Osteocyte (in vitro differentiated cells): ENCODE measurements around the gene ASXL1. TPM values are rescaled to one million over a fixed set of nuclear protein-coding genes. Genes with fewer than 3 reads are reported as not detected.

Source experiments
- DNase-seq: peaks from one replicate; pipeline ENCODE4 v3.0.0; 2021; ENCODE audit warnings: mixed read lengths; ENCODE audit not compliant: unreplicated experiment; ENCODE audit errors: extremely low spot score
- H3K27ac Mint-ChIP-seq: one replicate; pipeline ENCODE4 v1.8.0; 2021; ENCODE audit warnings: mild to moderate bottlenecking, mixed read lengths; ENCODE audit not compliant: unreplicated experiment
- H3K27me3 Mint-ChIP-seq: one replicate; pipeline ENCODE4 v1.8.0; 2021; ENCODE audit warnings: mixed read lengths; ENCODE audit not compliant: unreplicated experiment
- H3K36me3 Mint-ChIP-seq: one replicate; pipeline ENCODE4 v1.8.0; 2021; ENCODE audit warnings: mixed read lengths; ENCODE audit not compliant: unreplicated experiment
- H3K4me1 Mint-ChIP-seq: one replicate; pipeline ENCODE4 v1.8.0; 2021; ENCODE audit warnings: mixed read lengths; ENCODE audit not compliant: unreplicated experiment
- H3K4me3 Mint-ChIP-seq: one replicate; pipeline ENCODE4 v1.8.0; 2021; ENCODE audit warnings: mild to moderate bottlenecking, moderate library complexity, mixed read lengths; ENCODE audit not compliant: unreplicated experiment
- H3K9me3 Mint-ChIP-seq: one replicate; pipeline ENCODE4 v1.8.0; 2021; ENCODE audit warnings: mixed read lengths; ENCODE audit not compliant: unreplicated experiment
- CTCF ChIP-seq: fragments of 200-600 bp; sonication (generic); IDR thresholded peaks from 2 replicates; pipeline ENCODE4 v1.5.0; 2021; ENCODE audit warnings: antibody characterized with exemption, mild to moderate bottlenecking, moderate library complexity
- total RNA-seq: library from RNA; stranded (reverse); gene quantifications from 2 replicates; pipeline ENCODE4 v1.2.1, GENCODE V29; 2021

ASXL1 gene
- total RNA-seq, 1 donor from 2014 or later: 76.8 TPM

- Mint-ChIP-seq H3K36me3 (peaks cover 64% of the 10 kb centered on the region), H3K27ac (no peak overlapping the region), H3K4me1 (no peaks in the 10 kb centered on the region), H3K4me3 (no peak overlapping the region), H3K9me3 (no peaks in the 10 kb centered on the region), H3K27me3 (no peaks in the 10 kb centered on the region)
- DNase-seq: no peak
- TF ChIP-seq CTCF: no peak
These were observed 71.7 kb downstream of the ASXL1 start for GRCh38 chr20:32429745-32430360.

GRCh38 chr20:32431457-32431856 is 73.3 kb downstream of the ASXL1 start:
- H3K9me3 Mint-ChIP-seq: no peaks in the 10 kb centered on the region
- H3K4me1 Mint-ChIP-seq: no peaks in the 10 kb centered on the region
- peaks cover 60% of the 10 kb centered on the region for H3K36me3 Mint-ChIP-seq
- no peak overlapping the region for H3K27ac Mint-ChIP-seq
- no peaks in the 10 kb centered on the region for H3K27me3 Mint-ChIP-seq
- TF ChIP-seq CTCF: no peak
- H3K4me3 Mint-ChIP-seq: no peak overlapping the region
- DNase-seq: no peak

GRCh38 chr20:32432277-32432676 is 74.1 kb downstream of the ASXL1 start:
- Mint-ChIP-seq H3K27me3 (no peaks in the 10 kb centered on the region), H3K36me3 (peaks cover 61% of the 10 kb centered on the region), H3K4me3 (no peak overlapping the region)

GRCh38 chr20:32433311-32434021 is 75.3 kb downstream of the ASXL1 start:
- Mint-ChIP-seq H3K36me3 (peaks cover 55% of the 10 kb centered on the region), H3K27ac (no peak overlapping the region)

More at GRCh38 chr20:32432277-32432676, 74.1 kb downstream of the ASXL1 start:
- TF ChIP-seq CTCF: no peak
- DNase-seq: no peak
- no peak overlapping the region for H3K27ac Mint-ChIP-seq
- H3K4me1 Mint-ChIP-seq: no peaks in the 10 kb centered on the region
- H3K9me3 Mint-ChIP-seq: no peaks in the 10 kb centered on the region

More at GRCh38 chr20:32433311-32434021, 75.3 kb downstream of the ASXL1 start:
- Mint-ChIP-seq H3K4me3 (no peak overlapping the region), H3K4me1 (no peaks in the 10 kb centered on the region), H3K9me3 (no peaks in the 10 kb centered on the region), H3K27me3 (no peaks in the 10 kb centered on the region)
- no peak for TF ChIP-seq CTCF
- no peak for DNase-seq
